H9 (cell line): ENCODE measurements around the gene ACKR3. TPM values are rescaled to one million over a fixed set of nuclear protein-coding genes. Genes with fewer than 3 reads are reported as not detected.

Experiments
- DNase-seq: peaks from one replicate; pipeline ENCODE4 v3.0.0-alpha.2; 2017
- H2AFZ ChIP-seq: one replicate; pipeline ENCODE4 v1.6.1; 2013; ENCODE audit warnings: mild to moderate bottlenecking, low read length, control low read depth, moderate library complexity
- H2AK5ac ChIP-seq: 2 replicates; pipeline ENCODE4 v1.6.1; 2013; ENCODE audit warnings: low read length, control low read depth, mixed read lengths; ENCODE audit not compliant: insufficient read length
- H2BK120ac ChIP-seq: one replicate; pipeline ENCODE4 v1.6.1; 2013; ENCODE audit warnings: low read depth, mild to moderate bottlenecking, low read length, control low read depth, inconsistent platforms; ENCODE audit not compliant: poor library complexity, severe bottlenecking
- H2BK12ac ChIP-seq: 2 replicates; pipeline ENCODE4 v1.6.1; 2013; ENCODE audit warnings: low read length, control low read depth, mixed read lengths, low read depth; ENCODE audit not compliant: insufficient read length
- H2BK15ac ChIP-seq: 2 replicates; pipeline ENCODE4 v1.6.1; 2013; ENCODE audit warnings: low read depth, low read length, control low read depth
- H2BK20ac ChIP-seq: one replicate; pipeline ENCODE4 v1.6.1; 2013; ENCODE audit warnings: low read depth, mild to moderate bottlenecking, low read length, control low read depth, inconsistent platforms; ENCODE audit not compliant: poor library complexity, severe bottlenecking
- H2BK5ac ChIP-seq: 2 replicates; pipeline ENCODE4 v1.6.1; 2013; ENCODE audit warnings: low read length, control low read depth, mixed read lengths; ENCODE audit not compliant: insufficient read length
- H3K14ac ChIP-seq: 2 replicates; pipeline ENCODE4 v1.6.1; 2013; ENCODE audit warnings: low read length, control low read depth; ENCODE audit not compliant: insufficient read depth
- H3K18ac ChIP-seq: 2 replicates; pipeline ENCODE4 v1.6.1; 2013; ENCODE audit warnings: low read depth, mild to moderate bottlenecking, mixed read lengths, low read length, control low read depth; ENCODE audit not compliant: insufficient read length
- H3K23ac ChIP-seq: 2 replicates; pipeline ENCODE4 v1.6.1; 2013; ENCODE audit warnings: low read length, control low read depth, mixed read lengths, low read depth; ENCODE audit not compliant: insufficient read length
- H3K23me2 ChIP-seq: 2 replicates; pipeline ENCODE4 v1.6.1; 2013; ENCODE audit warnings: low read depth, mild to moderate bottlenecking, mixed read lengths, low read length, control low read depth; ENCODE audit not compliant: insufficient read length, poor library complexity, severe bottlenecking
- H3K27ac ChIP-seq: 2 replicates; pipeline ENCODE4 v1.5.1; 2013; ENCODE audit warnings: low read length, control low read depth, mixed read lengths, low read depth; ENCODE audit not compliant: insufficient read length
- H3K27me3 ChIP-seq: 2 replicates; pipeline ENCODE4 v1.6.1; 2013; ENCODE audit warnings: low read length, control low read depth, inconsistent platforms; ENCODE audit not compliant: insufficient read depth
- H3K4ac ChIP-seq: 2 replicates; pipeline ENCODE4 v1.6.1; 2013; ENCODE audit warnings: low read depth, mild to moderate bottlenecking, control low read depth, inconsistent platforms, low read length, moderate library complexity
- H3K4me1 ChIP-seq: 2 replicates; pipeline ENCODE4 v1.6.1; 2013; ENCODE audit warnings: low read length, control low read depth, inconsistent platforms; ENCODE audit not compliant: insufficient read depth
- H3K4me2 ChIP-seq: 2 replicates; pipeline ENCODE4 v1.6.1; 2013; ENCODE audit warnings: low read length, control low read depth, mixed read lengths; ENCODE audit not compliant: insufficient read length, insufficient read depth
- H3K56ac ChIP-seq: 2 replicates; pipeline ENCODE4 v1.6.1; 2013; ENCODE audit warnings: low read depth, mild to moderate bottlenecking, mixed read lengths, low read length, control low read depth; ENCODE audit not compliant: insufficient read length
- H3K79me1 ChIP-seq: 2 replicates; pipeline ENCODE4 v1.6.1; 2013; ENCODE audit warnings: low read depth, mild to moderate bottlenecking, moderate library complexity, low read length, control low read depth, inconsistent platforms; ENCODE audit not compliant: insufficient read depth, poor library complexity, severe bottlenecking
- H3K79me2 ChIP-seq: 2 replicates; pipeline ENCODE4 v1.6.1; 2013; ENCODE audit warnings: low read length, control low read depth, inconsistent platforms; ENCODE audit not compliant: insufficient read depth
- H3K9ac ChIP-seq: 2 replicates; pipeline ENCODE4 v1.6.1; 2013; ENCODE audit warnings: low read length, control low read depth, mixed read lengths; ENCODE audit not compliant: insufficient read length; ENCODE audit errors: extremely low read depth
- H3K9me3 ChIP-seq: one replicate; pipeline ENCODE4 v1.6.1; 2013; ENCODE audit warnings: low read depth, low read length, inconsistent platforms; ENCODE audit not compliant: control insufficient read depth
- H3T11ph ChIP-seq: one replicate; pipeline ENCODE4 v1.6.1; 2013; ENCODE audit warnings: mild to moderate bottlenecking, low read length, control low read depth, inconsistent platforms
- H4K20me1 ChIP-seq: one replicate; pipeline ENCODE4 v1.6.1; 2013; ENCODE audit not compliant: control insufficient read depth, insufficient read length, insufficient read depth
- H4K5ac ChIP-seq: 2 replicates; pipeline ENCODE4 v1.6.1; 2013; ENCODE audit warnings: low read depth, mild to moderate bottlenecking, mixed read lengths, low read length, control low read depth; ENCODE audit not compliant: insufficient read length
- H4K8ac ChIP-seq: replicated peaks from 2 replicates; pipeline ENCODE4 v1.6.1; 2013; ENCODE audit warnings: low read length, control low read depth, mixed read lengths, low read depth; ENCODE audit not compliant: insufficient read length
- H4K91ac ChIP-seq: 2 replicates; pipeline ENCODE4 v1.6.1; 2013; ENCODE audit warnings: low read depth, mild to moderate bottlenecking, moderate library complexity, mixed read lengths, low read length, control low read depth; ENCODE audit not compliant: insufficient read length
- H3K27ac Mint-ChIP-seq, 3 experiments: 2 replicates in 2 of 3; 3 replicates in 1 of 3; pipeline ENCODE4 v1.8.0; 2020 to 2021; ENCODE audit warnings: mixed read lengths in 3 of 3, mild to moderate bottlenecking in 1 of 3, moderate library complexity in 1 of 3
- H3K27me3 Mint-ChIP-seq: 2 replicates; pipeline ENCODE4 v1.8.0; 2021; ENCODE audit warnings: low read depth, mild to moderate bottlenecking, moderate library complexity, mixed read lengths
- H3K36me3 Mint-ChIP-seq, 3 experiments: 2 replicates in 2 of 3; 3 replicates in 1 of 3; pipeline ENCODE4 v1.8.0; 2020 to 2021; ENCODE audit warnings: low read depth in 3 of 3, mixed read lengths in 3 of 3; ENCODE audit not compliant: insufficient read depth in 1 of 3
- H3K4me1 Mint-ChIP-seq, 2 experiments: 2 replicates each; pipeline ENCODE4 v1.8.0; 2020; ENCODE audit warnings: mixed read lengths in 2 of 2
- H3K4me3 Mint-ChIP-seq, 2 experiments: 2 replicates in 1 of 2; 3 replicates in 1 of 2; pipeline ENCODE4 v1.8.0; 2020 to 2021; ENCODE audit warnings: mild to moderate bottlenecking in 2 of 2, mixed read lengths in 2 of 2, moderate library complexity in 1 of 2
- H3K9me3 Mint-ChIP-seq, 2 experiments: 2 replicates in 1 of 2; 3 replicates in 1 of 2; pipeline ENCODE4 v1.8.0; 2020; ENCODE audit warnings: mild to moderate bottlenecking in 2 of 2, mixed read lengths in 2 of 2, moderate library complexity in 1 of 2
- WGBS: extraction: QIAGEN DNeasy Blood & Tissue Kit; methylation state at CpG from one replicate; pipeline ENCODE4 v1.1.7; 2013; ENCODE audit warnings: missing lambda C conversion rate, low lambda C conversion rate, mixed read lengths; ENCODE audit not compliant: insufficient read length; ENCODE audit errors: extremely low coverage; 5-methylcytosine and 5-hydroxymethylcytosine counted together
- total RNA-seq: library from RNA; stranded (reverse); gene quantifications from 2 replicates; pipeline ENCODE4 v1.2.1, GENCODE V29; 2021
- TF ChIP-seq, protein P1 (sequence below): fragments of 200-600 bp; sonication (generic); conservative IDR thresholded peaks from 3 replicates; pipeline ENCODE4 v1.8.0; 2021; ENCODE audit warnings: antibody characterized with exemption, mild to moderate bottlenecking

The ACKR3 gene
- total RNA-seq, 1 experiment from 2014 or later, result 0.44 TPM

DNA sequence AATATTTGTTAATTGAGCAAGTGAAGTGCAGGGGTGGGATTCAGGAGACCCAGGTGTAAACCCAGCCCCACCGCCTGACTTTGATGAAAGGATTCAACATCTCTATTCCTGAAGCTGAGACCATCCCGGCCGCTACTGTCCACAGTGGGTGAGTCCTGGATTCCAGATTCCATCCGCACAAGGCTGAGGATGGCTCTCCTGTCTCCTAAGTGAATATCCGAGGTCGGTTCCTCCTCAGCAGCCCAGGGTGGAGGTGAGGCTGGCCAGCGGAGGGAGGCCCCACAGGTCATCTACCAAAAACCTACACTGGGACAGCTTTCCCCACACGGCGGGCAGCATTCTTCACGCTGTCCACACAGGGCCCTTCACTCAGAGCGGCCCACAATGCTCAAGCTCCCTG lies 57.6 kb downstream of the ACKR3 start:
- Histone ChIP-seq H3K23me2 (no peaks in the 10 kb centered on the region), H3K4me2 (no peak overlapping the region), H2BK5ac (no peak overlapping the region), H4K8ac (no peak overlapping the region), H2BK12ac (no peak overlapping the region), H3K79me1 (no peaks in the 10 kb centered on the region), H3K4ac (no peak overlapping the region), H3K4me1 (no peaks in the 10 kb centered on the region), H4K91ac (no peak overlapping the region), H3T11ph (no peak overlapping the region), H2AFZ (no peak overlapping the region), H3K18ac (no peak overlapping the region), H3K9me3 (no peaks in the 10 kb centered on the region), H3K27me3 (no peaks in the 10 kb centered on the region), H3K14ac (no peak overlapping the region; the same call in 1 of the 2 replicates), H4K5ac (no peak overlapping the region), H2BK15ac (no peak overlapping the region), H3K79me2 (no peaks in the 10 kb centered on the region), H2AK5ac (no peak overlapping the region), H3K23ac (no peak overlapping the region), H3K9ac (no peak overlapping the region), H3K27ac (no peak overlapping the region), H2BK120ac (no peak overlapping the region), H3K56ac (no peak overlapping the region), H4K20me1 (no peaks in the 10 kb centered on the region), H2BK20ac (no peak overlapping the region)
- H3K4me3 Mint-ChIP-seq, result 0 out of 5 replicates have a peak overlapping the region, but pooled peaks of 1 of the 2 experiments have one; percentile 23
- TF ChIP-seq, protein P1, sequence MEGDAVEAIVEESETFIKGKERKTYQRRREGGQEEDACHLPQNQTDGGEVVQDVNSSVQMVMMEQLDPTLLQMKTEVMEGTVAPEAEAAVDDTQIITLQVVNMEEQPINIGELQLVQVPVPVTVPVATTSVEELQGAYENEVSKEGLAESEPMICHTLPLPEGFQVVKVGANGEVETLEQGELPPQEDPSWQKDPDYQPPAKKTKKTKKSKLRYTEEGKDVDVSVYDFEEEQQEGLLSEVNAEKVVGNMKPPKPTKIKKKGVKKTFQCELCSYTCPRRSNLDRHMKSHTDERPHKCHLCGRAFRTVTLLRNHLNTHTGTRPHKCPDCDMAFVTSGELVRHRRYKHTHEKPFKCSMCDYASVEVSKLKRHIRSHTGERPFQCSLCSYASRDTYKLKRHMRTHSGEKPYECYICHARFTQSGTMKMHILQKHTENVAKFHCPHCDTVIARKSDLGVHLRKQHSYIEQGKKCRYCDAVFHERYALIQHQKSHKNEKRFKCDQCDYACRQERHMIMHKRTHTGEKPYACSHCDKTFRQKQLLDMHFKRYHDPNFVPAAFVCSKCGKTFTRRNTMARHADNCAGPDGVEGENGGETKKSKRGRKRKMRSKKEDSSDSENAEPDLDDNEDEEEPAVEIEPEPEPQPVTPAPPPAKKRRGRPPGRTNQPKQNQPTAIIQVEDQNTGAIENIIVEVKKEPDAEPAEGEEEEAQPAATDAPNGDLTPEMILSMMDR, result no peak
- H3K27ac Mint-ChIP-seq, result no peak overlapping the region
- no peak for DNase-seq
- H3K4me1 Mint-ChIP-seq, result 0 out of 4 replicates have a peak, but pooled peaks cover 0 to 1% of the 10 kb centered on the region in 2 experiments
- no peaks in the 10 kb centered on the region; a peak in 1 of 7 replicates for H3K36me3 Mint-ChIP-seq
- H3K27me3 Mint-ChIP-seq, result peaks cover 2% of the 10 kb centered on the region
- H3K9me3 Mint-ChIP-seq, result peaks cover 0 to 3% of the 10 kb centered on the region in 2 experiments; a peak in 1 of 5 replicates
- WGBS, result no CpG with 5 or more reads among the region's 11 CpGs
